Naive thymus-derived CD8-positive, alpha-beta T cell (primary cell): ENCODE data around the gene NEGR1. TPM values are rescaled to one million over a fixed set of nuclear protein-coding genes. Genes with fewer than 3 reads are reported as not detected.

Source experiments
- ATAC-seq, 2 donors: fragments of 150-1000 bp; cut with Tn5 transposase in 1 of 2; sonication (Bioruptor Pico), chemical (Tn5 transposase) in 1 of 2; 1 replicate in 1 of 2; 2 replicates in 1 of 2; pipeline ENCODE4 v1.10.0; 2021; ENCODE audit warnings: mild to moderate bottlenecking in 2 of 2, moderate library complexity in 2 of 2
- POLR2A ChIA-PET: fragments of 350-600 bp; sonication (Branson Sonifier 250); formaldehyde crosslinking; loops from one replicate; lab custom pipeline; 2021; ENCODE audit warnings: antibody characterized with exemption; lab: Charles Lee
- DNase-seq, 10 donors: peaks; one replicate each; pipeline versions ENCODE4 v3.0.0 to v3.0.0-alpha.2; 2020 to 2022
- H3K27ac Mint-ChIP-seq, 10 donors: one replicate each; pipeline ENCODE4 v1.8.0; 2020 to 2022; ENCODE audit warnings: mild to moderate bottlenecking in 10 of 10, mixed read lengths in 10 of 10, moderate library complexity in 4 of 10, inconsistent platforms in 1 of 10
- H3K27me3 Mint-ChIP-seq, 5 donors: one replicate each; pipeline ENCODE4 v1.8.0; 2021 to 2022; ENCODE audit warnings: mixed read lengths in 5 of 5
- H3K36me3 Mint-ChIP-seq, 3 donors: one replicate each; pipeline ENCODE4 v1.8.0; 2020 to 2022; ENCODE audit warnings: mixed read lengths in 3 of 3, mild to moderate bottlenecking in 2 of 3, inconsistent platforms in 1 of 3
- H3K4me1 Mint-ChIP-seq, 4 donors: one replicate each; pipeline ENCODE4 v1.8.0; 2021 to 2022; ENCODE audit warnings: mixed read lengths in 4 of 4
- H3K4me3 Mint-ChIP-seq, 10 donors: one replicate each; pipeline ENCODE4 v1.8.0; 2020 to 2022; ENCODE audit warnings: mild to moderate bottlenecking in 10 of 10, mixed read lengths in 10 of 10, moderate library complexity in 6 of 10, inconsistent platforms in 1 of 10
- H3K9me3 Mint-ChIP-seq, 9 donors: one replicate each; pipeline ENCODE4 v1.8.0; 2020 to 2022; ENCODE audit warnings: mixed read lengths in 9 of 9, mild to moderate bottlenecking in 3 of 9, inconsistent platforms in 1 of 9, moderate library complexity in 1 of 9
- polyA plus RNA-seq, 3 donors: library from polyadenylated mRNA; unstranded; fragments of 300-500 nt; fragmentation: Illumina TruSeq; gene quantifications; one replicate each; pipeline ENCODE4 v1.2.3, GENCODE V29; 2021
- total RNA-seq, 8 experiments: library from RNA in 2 of 8; stranded (reverse) in 2 of 8; gene quantifications; one replicate each; pipeline ENCODE4 v1.2.3 and lab custom pipeline; 2021 to 2026

Gene NEGR1
- total and polyA plus RNA-seq, 5 experiments from 2014 or later: not detected

GRCh38 chr1:72166426-72166825 is 115.9 kb downstream of the NEGR1 start:
- Mint-ChIP-seq H3K27ac (no peak overlapping the region), H3K4me3 (no peak overlapping the region), H3K4me1 (no peaks in the 10 kb centered on the region), H3K27me3 (no peaks in the 10 kb centered on the region), H3K9me3 (peaks cover 0 to 3% (median 0%) of the 10 kb centered on the region in 9 donors), H3K36me3 (no peaks in the 10 kb centered on the region)
- DNase-seq (no peak), ATAC-seq (no peak)
- POLR2A ChIA-PET: no interaction called here

DNA sequence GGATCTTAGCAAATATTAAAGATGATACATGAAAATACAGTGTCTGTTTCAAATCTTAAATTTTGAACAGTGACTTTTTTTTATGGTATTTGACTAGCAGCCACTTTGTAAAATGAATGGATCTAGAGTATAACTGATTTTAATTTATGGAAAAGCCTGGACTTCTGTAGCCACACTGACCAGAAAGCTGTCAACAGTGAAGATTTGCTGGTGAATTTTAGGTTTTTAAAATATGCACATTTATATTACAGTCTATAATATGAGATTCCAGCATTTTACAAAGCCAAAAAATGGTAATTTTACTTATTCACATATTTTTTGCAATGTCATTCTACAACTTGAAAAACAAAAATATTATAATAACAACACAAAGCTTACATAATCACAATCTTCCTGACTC is 131.8 kb downstream of the NEGR1 start:
- H3K9me3 Mint-ChIP-seq: peaks cover 0 to 7% (median 0%) of the 10 kb centered on the region in 9 donors
- ATAC-seq (no peak), DNase-seq (no peak)
- POLR2A ChIA-PET: no interaction called here
- H3K4me1 Mint-ChIP-seq: no peaks in the 10 kb centered on the region
- peaks cover 0 to 4% (median 0%) of the 10 kb centered on the region in 5 donors for H3K27me3 Mint-ChIP-seq
- no peak overlapping the region for H3K27ac Mint-ChIP-seq
- no peak overlapping the region for H3K4me3 Mint-ChIP-seq
- no peaks in the 10 kb centered on the region for H3K36me3 Mint-ChIP-seq

GRCh38 chr1:72141875-72142274 is 140.5 kb downstream of the NEGR1 start:
- no peak overlapping the region for H3K27ac Mint-ChIP-seq
- H3K9me3 Mint-ChIP-seq: peaks cover 0 to 9% (median 0%) of the 10 kb centered on the region in 9 donors
- peaks cover 0 to 1% (median 0%) of the 10 kb centered on the region in 3 donors for H3K36me3 Mint-ChIP-seq
- no peak overlapping the region for H3K4me3 Mint-ChIP-seq
- POLR2A ChIA-PET: no interaction called here
- ATAC-seq (no peak), DNase-seq (no peak)
- no peaks in the 10 kb centered on the region for H3K4me1 Mint-ChIP-seq
- H3K27me3 Mint-ChIP-seq: no peaks in the 10 kb centered on the region

DNA sequence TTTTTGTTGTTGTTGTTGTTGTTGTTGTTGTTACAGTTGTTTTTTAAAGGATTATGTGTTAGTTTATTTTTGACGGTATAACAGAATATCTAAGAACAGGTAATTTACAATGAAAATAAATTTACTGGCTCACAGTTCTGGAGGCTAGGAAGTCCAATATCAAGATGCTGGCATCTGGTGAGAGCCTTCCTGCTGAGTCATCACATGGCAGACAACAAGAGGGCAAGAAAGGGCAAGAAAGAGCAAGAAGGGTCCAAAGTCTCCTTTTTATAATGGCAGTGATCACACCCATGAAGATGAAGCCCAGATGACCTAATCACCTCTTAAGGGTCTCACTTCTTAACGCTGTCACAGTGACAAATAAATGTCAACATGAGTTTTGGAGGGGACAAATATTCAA is 142.1 kb downstream of the NEGR1 start:
- Mint-ChIP-seq H3K4me3 (no peak overlapping the region), H3K27me3 (no peaks in the 10 kb centered on the region), H3K36me3 (peaks cover 0 to 2% (median 0%) of the 10 kb centered on the region in 3 donors), H3K4me1 (no peaks in the 10 kb centered on the region), H3K27ac (no peak overlapping the region), H3K9me3 (peaks cover 0 to 14% (median 5%) of the 10 kb centered on the region in 9 donors)
- DNase-seq (no peak), ATAC-seq (no peak)
- POLR2A ChIA-PET: no interaction called here

DNA sequence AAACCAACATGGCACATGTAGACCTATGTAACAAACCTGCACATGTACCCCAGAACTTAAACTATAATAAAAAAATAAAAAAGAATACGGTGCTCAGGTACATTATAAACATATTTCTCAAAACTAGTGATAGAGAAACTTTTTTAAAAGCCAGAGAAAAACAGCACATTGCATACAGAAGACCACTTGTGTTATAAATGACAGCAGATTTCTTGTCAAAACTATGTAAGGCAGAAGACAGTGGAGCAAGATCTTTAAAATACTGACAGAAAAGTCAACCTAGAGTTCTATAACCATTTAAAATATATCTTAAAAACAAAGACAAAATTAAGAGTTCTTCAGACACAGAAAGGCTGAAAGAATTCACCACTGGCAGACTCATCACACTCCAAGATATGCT is 144.7 kb downstream of the NEGR1 start:
- POLR2A ChIA-PET: no interaction called here
- no peaks in the 10 kb centered on the region for H3K27me3 Mint-ChIP-seq
- DNase-seq (no peak), ATAC-seq (no peak)
- no peaks in the 10 kb centered on the region for H3K4me1 Mint-ChIP-seq
- H3K36me3 Mint-ChIP-seq: peaks cover 0 to 2% (median 0%) of the 10 kb centered on the region in 3 donors
- peaks cover 0 to 14% (median 5%) of the 10 kb centered on the region in 9 donors for H3K9me3 Mint-ChIP-seq
- H3K4me3 Mint-ChIP-seq: no peak overlapping the region
- no peak overlapping the region for H3K27ac Mint-ChIP-seq

- no peaks in the 10 kb centered on the region for H3K36me3 Mint-ChIP-seq
- no peaks in the 10 kb centered on the region for H3K27me3 Mint-ChIP-seq
- H3K4me1 Mint-ChIP-seq: no peaks in the 10 kb centered on the region
- H3K9me3 Mint-ChIP-seq: peaks cover 0 to 2% (median 0%) of the 10 kb centered on the region in 9 donors
- POLR2A ChIA-PET: no interaction called here
- ATAC-seq: no peak
- H3K27ac Mint-ChIP-seq: no peak overlapping the region
- DNase-seq: no peak
- no peak overlapping the region for H3K4me3 Mint-ChIP-seq
Observed at GRCh38 chr1:72129869-72130268, 152.5 kb downstream of the NEGR1 start.

DNA sequence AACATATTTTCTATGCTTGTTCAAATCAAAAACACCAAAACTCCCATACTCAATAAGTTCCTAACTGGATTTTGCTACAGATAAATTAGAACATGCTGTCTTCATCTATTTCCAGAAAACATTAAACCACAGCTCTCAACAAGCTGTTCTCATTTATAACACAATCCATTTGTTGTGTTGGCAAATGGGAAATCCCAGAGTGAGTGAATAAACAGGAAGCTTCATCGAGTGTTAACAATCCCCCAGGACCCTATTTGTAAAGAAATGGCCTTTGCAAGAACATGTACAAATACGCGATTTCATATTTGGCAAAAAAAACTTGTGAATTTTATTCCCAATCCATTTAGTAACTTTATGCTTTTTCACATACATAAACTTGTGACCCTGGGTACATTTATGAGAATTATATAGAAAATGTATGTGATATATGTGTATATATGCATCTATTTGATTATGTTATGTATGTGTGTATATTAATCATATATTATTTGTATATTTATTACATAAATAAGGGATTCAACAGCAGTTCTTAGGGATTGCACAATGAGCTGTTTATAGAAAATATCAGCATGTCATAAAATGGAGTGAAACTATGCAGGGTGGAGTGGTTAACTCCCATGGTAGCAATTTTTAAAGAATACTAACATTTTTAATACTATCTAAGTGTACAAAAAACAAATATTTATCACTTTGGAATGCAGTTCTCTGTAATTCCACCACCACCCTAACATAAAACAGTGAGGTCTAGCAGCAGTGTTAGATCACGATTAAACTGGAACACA is 160.0 kb downstream of the NEGR1 start:
- H3K9me3 Mint-ChIP-seq: no peaks in the 10 kb centered on the region

DNA sequence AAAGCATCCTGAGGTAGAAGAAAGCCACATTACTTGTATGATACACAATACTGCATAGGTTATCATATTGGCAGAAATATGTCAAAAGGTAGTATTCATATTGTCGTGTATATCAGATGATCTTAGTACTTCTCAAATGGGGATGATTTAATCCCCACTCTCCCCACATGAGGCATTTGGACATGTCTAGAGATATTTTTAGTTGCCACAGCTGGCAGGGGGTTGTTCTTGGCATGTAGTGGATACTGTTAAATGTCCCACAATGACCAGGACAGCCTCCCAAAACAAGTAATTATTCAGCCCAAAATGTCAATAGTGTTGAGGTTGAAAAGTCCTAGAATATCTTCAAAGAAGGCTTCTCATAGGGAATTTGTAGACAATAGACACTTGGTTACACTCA is 162.8 kb downstream of the NEGR1 start:
- Mint-ChIP-seq H3K9me3 (no peaks in the 10 kb centered on the region), H3K27me3 (no peaks in the 10 kb centered on the region), H3K4me3 (no peak overlapping the region), H3K27ac (no peak overlapping the region), H3K4me1 (no peaks in the 10 kb centered on the region), H3K36me3 (no peaks in the 10 kb centered on the region)
- no peak for ATAC-seq
- no peak for DNase-seq
- POLR2A ChIA-PET: no interaction called here

More for the DNA sequence above, 160.0 kb downstream of the NEGR1 start:
- no peaks in the 10 kb centered on the region for H3K27me3 Mint-ChIP-seq
- ATAC-seq: no peak
- no peaks in the 10 kb centered on the region for H3K4me1 Mint-ChIP-seq
- H3K27ac Mint-ChIP-seq: no peak overlapping the region
- H3K36me3 Mint-ChIP-seq: no peaks in the 10 kb centered on the region
- POLR2A ChIA-PET: no interaction called here
- H3K4me3 Mint-ChIP-seq: no peak overlapping the region
- no peak for DNase-seq

DNA sequence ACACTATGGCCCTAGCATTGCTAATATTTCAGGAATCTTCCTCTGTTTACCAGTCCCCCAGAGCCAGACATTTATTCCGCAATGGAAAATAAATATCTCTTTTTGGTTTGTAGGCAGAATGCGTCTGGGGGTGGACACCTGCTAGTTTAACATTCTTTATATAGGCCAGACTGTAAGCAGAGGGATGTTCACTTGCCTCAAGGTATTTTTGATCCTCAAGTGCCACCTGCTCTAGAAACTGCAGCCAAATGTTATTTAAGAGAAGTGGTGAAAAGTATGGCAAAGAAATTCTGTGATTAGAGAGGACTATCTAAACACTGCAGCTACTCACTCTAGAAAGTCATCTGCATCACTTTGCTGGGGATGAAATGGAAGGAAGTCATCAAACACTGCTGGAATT is 164.7 kb downstream of the NEGR1 start:
- ATAC-seq: no peak
- H3K27me3 Mint-ChIP-seq: no peaks in the 10 kb centered on the region
- H3K27ac Mint-ChIP-seq: no peak overlapping the region
- no peak for DNase-seq
- H3K4me3 Mint-ChIP-seq: no peak overlapping the region
- H3K4me1 Mint-ChIP-seq: no peaks in the 10 kb centered on the region
- POLR2A ChIA-PET: no interaction called here
- H3K36me3 Mint-ChIP-seq: no peaks in the 10 kb centered on the region
- no peaks in the 10 kb centered on the region for H3K9me3 Mint-ChIP-seq

GRCh38 chr1:72115290-72115689 is 167.0 kb downstream of the NEGR1 start:
- Mint-ChIP-seq H3K27ac (no peak overlapping the region), H3K27me3 (no peaks in the 10 kb centered on the region), H3K4me3 (no peak overlapping the region), H3K36me3 (no peaks in the 10 kb centered on the region), H3K4me1 (no peaks in the 10 kb centered on the region), H3K9me3 (no peaks in the 10 kb centered on the region)
- no peak for ATAC-seq
- POLR2A ChIA-PET: no interaction called here
- DNase-seq: no peak

DNA sequence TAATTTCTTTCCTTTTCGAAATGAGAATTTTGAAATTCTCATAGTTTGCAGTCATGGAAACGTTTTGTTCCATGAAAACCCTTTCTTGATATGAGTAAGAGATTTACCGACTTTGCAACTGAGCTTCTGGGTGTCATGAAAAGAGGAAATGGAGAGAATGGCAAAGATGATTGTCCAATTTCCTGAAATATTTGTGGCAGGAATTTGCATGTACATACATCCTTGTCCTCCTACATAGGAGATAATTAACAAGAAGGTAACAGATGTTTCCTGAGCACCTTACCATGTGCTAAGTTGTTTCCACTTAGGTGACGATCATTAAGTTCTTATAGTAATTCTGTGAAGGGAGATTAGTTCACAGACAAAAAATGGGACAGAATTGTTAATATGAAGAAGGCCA is 170.7 kb downstream of the NEGR1 start:
- no peak for ATAC-seq
- POLR2A ChIA-PET: no interaction called here

GRCh38 chr1:72109916-72110315 is 172.4 kb downstream of the NEGR1 start:
- ATAC-seq: no peak
- Mint-ChIP-seq H3K4me3 (no peak overlapping the region), H3K36me3 (no peaks in the 10 kb centered on the region), H3K9me3 (peaks cover 0 to 4% (median 0%) of the 10 kb centered on the region in 9 donors), H3K27me3 (no peaks in the 10 kb centered on the region), H3K4me1 (no peaks in the 10 kb centered on the region), H3K27ac (no peak overlapping the region)
- POLR2A ChIA-PET: no interaction called here
- no peak for DNase-seq

More for the DNA sequence above, 170.7 kb downstream of the NEGR1 start:
- Mint-ChIP-seq H3K36me3 (no peaks in the 10 kb centered on the region), H3K27me3 (no peaks in the 10 kb centered on the region), H3K27ac (no peak overlapping the region), H3K4me1 (no peaks in the 10 kb centered on the region), H3K4me3 (no peak overlapping the region), H3K9me3 (no peaks in the 10 kb centered on the region)
- no peak for DNase-seq

DNA sequence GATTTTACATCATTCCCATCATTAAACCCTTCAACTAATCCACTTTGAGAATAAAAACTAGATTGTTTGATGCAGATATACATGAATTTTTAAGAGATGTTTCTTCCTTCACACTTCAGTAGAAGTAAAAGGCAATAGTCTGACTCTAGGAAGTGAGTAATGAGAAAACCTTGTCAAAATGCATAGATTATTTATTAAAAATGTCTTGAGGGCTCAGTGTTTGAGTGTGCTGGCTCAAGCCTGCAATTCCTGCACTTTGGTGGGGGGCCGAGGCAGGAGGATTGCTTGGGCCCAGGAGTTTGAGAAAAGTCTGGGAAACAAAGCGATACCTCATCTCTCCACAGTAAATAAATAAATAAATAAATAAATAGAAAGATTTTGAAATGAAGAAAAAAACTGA is 177.1 kb downstream of the NEGR1 start:
- no peaks in the 10 kb centered on the region for H3K36me3 Mint-ChIP-seq
- ATAC-seq: no peak
- DNase-seq: no peak
- no peaks in the 10 kb centered on the region for H3K27me3 Mint-ChIP-seq
- peaks cover 0 to 4% (median 0%) of the 10 kb centered on the region in 9 donors for H3K9me3 Mint-ChIP-seq
- POLR2A ChIA-PET: no interaction called here
- no peaks in the 10 kb centered on the region for H3K4me1 Mint-ChIP-seq
- no peak overlapping the region for H3K27ac Mint-ChIP-seq
- no peak overlapping the region for H3K4me3 Mint-ChIP-seq
